ENCODE measurements around the gene CBX1. TPM values are rescaled to one million over a fixed set of nuclear protein-coding genes. Genes with fewer than 3 reads are reported as not detected.

Gene CBX1
- total and polyA plus RNA-seq, 2 of the 13 experiments (the other 11 are each of a cell fraction or from before 2014, with no cell fraction given) = 17.8 to 108 TPM

- peak; percentile 56; the same call in 1 of the 2 replicates for TF ChIP-seq ZNF276 (CRISPR knock-in tag; IDR thresholded peaks at IDR 0.05; ENCODE audit: low read depth)
- peak; percentile 40 for TF ChIP-seq ZMAT3 (CRISPR knock-in tag; conservative IDR thresholded peaks at IDR 0.05)
- TF ChIP-seq ARID5B (CRISPR knock-in tag; IDR thresholded peaks at IDR 0.05) = peak; percentile 43
- TF ChIP-seq NONO (IDR thresholded peaks at IDR 0.05) = no peak
- TF ChIP-seq NONO (CRISPR knock-in tag; conservative IDR thresholded peaks at IDR 0.05) = peak; percentile 33
- TF ChIP-seq GTF2F1 (IDR thresholded peaks at IDR 0.05; ENCODE audit: low read length) = no peak
- TF ChIP-seq HNF1A (IDR thresholded peaks at IDR 0.05; ENCODE audit: low read depth) = no peak; the same call in 1 of the 2 replicates
- TF ChIP-seq HNF1A (CRISPR knock-in tag; IDR thresholded peaks at IDR 0.05; ENCODE audit: borderline replicate concordance) = peak; percentile 8; the same call in 1 of the 2 replicates
- TF ChIP-seq DRAP1 (CRISPR knock-in tag; IDR thresholded peaks at IDR 0.05) = peak; percentile 96
- 0 out of 2 replicates have a peak, but pooled peaks have one; percentile 67 for TF ChIP-seq SNAPC5 (CRISPR knock-in tag; IDR thresholded peaks at IDR 0.05; ENCODE audit: borderline replicate concordance)
- TF ChIP-seq, protein P1, sequence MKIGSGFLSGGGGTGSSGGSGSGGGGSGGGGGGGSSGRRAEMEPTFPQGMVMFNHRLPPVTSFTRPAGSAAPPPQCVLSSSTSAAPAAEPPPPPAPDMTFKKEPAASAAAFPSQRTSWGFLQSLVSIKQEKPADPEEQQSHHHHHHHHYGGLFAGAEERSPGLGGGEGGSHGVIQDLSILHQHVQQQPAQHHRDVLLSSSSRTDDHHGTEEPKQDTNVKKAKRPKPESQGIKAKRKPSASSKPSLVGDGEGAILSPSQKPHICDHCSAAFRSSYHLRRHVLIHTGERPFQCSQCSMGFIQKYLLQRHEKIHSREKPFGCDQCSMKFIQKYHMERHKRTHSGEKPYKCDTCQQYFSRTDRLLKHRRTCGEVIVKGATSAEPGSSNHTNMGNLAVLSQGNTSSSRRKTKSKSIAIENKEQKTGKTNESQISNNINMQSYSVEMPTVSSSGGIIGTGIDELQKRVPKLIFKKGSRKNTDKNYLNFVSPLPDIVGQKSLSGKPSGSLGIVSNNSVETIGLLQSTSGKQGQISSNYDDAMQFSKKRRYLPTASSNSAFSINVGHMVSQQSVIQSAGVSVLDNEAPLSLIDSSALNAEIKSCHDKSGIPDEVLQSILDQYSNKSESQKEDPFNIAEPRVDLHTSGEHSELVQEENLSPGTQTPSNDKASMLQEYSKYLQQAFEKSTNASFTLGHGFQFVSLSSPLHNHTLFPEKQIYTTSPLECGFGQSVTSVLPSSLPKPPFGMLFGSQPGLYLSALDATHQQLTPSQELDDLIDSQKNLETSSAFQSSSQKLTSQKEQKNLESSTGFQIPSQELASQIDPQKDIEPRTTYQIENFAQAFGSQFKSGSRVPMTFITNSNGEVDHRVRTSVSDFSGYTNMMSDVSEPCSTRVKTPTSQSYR (CRISPR knock-in tag; IDR thresholded peaks at IDR 0.05; ENCODE audit: borderline replicate concordance) = peak; percentile 36
These were observed 52.7 kb downstream of the CBX1 start (continued) for GRCh38 chr17:48048384-48049126.
